ENCODE data around the gene CFHR2.
"Not testable (repeated sequence)": the region's sequence is repeated elsewhere in the genome, so short reads cannot be mapped to it uniquely, and the experiment has no call there.

CFHR2 gene

DNA sequence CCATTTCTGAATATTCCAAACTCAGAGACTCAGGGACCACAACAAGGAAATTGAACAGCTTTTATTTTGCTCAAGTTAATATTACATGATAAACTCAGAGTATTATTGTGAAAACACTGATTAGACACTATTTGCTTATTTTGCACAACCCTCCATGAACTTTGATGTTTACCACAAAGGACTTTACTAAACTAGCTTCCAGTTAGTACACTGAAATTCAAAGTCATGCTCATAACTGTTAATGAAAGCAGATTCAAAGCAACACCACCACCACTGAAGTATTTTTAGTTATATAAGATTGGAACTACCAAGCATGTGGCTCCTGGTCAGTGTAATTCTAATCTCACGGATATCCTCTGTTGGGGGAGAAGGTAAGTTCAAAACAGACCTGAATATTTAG is at the start of gene CFHR2:
CFHR2 (plus strand) TSS at position 171 of the 400 bp plus-strand sequence; CDS start at position 314, 143 bp downstream.
- ATAC-seq: not testable (repeated sequence)

DNA sequence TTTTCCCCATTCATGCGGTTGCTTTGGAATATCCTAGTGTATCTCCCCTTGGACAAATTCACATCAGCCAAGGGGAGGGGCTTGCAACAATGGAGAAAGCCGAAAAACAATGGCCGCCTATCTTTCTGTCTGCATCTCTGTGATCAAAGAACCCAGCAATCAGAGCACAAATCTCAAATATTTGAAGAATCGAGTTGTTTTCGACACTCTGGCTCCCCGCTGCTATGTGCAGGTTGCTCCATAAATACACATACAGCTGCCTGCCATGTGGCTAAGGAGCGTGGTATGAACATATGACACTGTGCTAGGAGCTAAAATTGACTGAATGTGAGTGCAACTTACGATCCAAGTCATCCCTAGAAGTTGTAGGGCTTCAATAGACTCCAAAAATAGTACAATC is 47.2 kb upstream of the CFHR2 start:
- no peak for ATAC-seq

DNA sequence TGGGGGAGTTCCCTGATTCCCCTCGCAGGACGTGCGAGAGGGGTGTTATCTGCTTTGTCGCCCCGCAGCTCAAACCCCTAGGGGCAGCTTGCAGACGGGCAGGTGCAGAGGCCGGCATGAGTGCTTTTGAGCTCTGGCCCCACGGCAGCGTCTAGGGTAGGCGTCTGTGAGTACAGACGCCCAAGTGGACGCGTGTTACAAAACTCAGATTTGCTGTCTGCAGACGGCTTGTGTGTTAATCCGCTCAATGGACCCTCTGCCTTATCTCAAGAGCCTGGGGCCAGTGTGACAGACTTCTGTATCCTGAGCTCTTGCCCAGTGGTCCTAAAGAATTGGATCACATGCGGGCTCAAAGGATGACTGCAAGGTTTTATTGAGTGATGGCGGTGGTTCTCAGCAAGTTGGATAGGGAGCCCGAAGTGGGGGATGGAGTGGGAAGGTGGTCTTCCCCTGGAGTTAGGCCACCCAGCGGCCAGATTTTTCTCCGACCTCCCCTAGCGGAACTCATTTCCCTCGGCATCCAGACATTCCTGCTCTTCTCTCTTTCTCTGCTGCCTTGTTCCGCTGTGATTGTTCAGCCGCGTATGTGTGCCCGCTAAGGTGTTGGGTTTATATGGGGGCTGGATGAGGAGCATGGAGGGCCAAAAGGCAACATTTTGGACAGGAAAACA is 46.2 kb upstream of the CFHR2 start:
- no peak for ATAC-seq

DNA sequence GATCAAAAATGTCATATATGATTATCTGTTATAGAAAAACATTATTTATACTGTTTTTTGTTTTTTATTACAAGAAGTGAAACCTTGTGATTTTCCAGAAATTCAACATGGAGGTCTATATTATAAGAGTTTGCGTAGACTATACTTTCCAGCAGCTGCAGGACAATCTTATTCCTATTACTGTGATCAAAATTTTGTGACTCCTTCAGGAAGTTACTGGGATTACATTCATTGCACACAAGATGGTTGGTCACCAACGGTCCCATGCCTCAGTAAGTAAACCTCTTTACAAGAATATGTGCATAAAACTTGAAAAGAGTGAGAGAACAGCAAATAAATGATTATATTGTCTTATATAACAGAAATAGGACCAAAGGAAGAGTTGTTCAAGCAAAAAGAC is 41.2 kb upstream of the CFHR2 start:
- no peak for ATAC-seq

DNA sequence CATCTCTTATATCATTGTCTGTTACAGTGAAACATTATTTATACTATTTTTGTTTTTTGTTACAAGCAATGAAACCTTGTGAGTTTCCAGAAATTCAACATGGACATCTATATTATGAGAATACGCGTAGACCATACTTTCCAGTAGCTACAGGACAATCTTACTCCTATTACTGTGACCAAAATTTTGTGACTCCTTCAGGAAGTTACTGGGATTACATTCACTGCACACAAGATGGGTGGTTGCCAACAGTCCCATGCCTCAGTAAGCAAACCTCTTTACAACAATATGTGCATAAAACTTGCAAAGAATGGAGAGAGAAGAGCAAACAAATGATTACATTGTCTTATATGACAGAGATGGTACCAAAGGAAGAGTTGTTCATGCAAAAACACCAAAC is 33.3 kb upstream of the CFHR2 start:
- ATAC-seq: no peak

DNA sequence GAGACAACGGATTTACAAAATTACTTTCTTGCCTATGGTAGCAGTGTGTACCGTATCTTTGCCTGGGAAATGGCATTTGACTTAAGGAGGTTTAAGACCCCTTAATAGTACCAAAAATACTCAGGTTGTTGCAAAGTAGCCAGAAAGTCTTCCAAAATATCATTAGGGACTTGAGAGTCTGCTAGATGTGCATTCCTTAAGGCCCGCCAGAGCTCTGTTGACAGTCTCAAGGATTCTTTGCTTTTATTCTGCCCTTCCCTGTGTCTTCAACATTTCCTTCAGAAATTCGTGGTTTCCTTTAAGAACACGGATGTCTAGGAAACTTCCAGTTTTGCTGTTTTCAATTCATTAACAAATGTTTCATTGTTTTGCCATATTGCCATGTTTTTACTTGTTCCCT is 31.3 kb upstream of the CFHR2 start:
- not testable (repeated sequence) for ATAC-seq

DNA sequence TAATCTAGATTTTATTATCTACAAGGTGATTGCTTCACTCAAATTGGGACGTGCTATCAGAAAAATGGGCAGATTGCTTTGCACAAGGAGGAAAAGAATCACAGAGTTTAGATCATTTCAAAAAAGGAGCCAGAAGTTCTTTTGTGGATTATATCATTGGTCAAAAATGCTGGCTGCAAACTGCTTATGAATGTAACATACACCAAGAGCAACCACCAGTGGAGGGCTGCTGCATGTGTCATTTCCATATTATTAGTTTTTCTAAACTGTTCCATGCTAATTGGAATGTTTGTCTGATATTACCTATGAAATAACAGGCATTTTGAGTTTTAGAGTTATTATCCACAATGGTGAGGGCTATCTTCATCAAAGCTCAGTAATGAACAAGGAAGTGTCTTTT is 16.7 kb upstream of the CFHR2 start:
- ATAC-seq: not testable (repeated sequence)

DNA sequence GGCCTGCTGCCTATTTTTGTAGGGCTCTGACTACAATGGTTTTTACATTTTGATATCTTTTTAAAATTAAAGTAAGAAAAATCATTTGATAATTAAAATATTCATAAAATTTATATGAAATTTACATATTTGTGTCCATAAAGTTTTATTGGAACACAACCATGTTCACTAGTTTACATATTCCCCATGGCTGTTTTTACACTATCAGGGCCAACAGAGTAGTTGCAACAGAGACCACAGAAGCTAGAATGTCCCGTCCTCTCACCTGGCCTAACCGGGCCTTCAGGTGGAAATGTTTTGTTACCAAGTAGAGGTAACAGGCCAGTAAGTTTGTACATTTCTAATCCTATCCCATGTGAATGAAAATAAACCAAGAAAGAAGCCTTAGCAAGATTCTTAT is 10.7 kb upstream of the CFHR2 start:
- ATAC-seq: not testable (repeated sequence)

DNA sequence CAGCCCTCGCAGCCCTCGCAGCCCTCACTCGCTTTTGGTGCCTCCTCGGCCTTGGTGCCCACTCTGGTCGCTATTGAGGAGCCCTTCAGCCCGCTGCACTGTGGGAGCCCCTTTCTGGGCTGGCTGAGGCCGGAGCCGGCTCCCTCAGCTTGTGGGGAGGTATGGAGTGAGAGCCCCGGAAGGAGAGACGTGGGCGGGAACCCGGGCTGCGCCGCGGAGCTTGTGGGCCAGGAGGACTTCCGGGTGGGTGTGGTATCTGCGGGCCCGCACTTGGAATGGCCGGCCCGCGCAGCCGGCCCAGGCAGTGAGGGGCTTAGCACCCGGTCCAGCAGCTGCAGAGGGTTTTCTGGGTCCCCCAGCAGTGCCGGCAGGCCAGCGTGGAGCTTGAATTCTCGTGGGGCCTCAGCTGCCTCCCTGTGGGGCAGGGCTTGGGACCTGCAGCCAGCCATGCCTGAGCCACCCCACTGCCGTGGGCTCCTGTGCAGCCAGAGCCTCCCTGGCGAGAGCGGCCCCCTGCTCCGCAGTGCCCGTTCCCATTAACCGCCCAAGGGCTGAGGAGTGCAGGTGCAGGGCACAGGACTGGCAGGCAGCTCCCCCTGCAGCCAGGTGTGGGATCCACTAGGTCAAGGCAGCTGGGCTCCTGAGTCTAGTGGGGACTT is 9.9 kb upstream of the CFHR2 start:
- ATAC-seq: peak in 1 of 2 donors; percentile 21

DNA sequence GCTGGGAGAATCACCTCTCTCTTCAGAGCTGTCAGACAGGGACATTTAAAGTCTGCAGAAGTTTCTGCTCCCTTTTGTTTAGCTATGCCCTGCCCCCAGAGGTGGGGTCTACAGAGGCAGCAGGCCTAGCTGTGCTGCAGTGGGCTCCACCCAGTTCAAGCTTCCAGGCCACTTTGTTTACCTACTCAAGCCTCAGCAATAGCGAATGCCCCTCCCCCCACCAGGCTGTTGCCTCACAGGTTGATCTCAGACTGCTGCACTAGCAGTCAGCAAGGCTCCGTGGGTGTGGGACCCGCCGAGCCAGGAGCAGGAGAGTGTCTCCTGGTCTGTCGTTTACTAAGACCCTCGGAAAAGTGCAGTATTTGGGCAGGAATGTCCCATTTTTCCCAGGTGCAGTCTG is 2.1 kb upstream of the CFHR2 start:
- not testable (repeated sequence) for ATAC-seq

DNA sequence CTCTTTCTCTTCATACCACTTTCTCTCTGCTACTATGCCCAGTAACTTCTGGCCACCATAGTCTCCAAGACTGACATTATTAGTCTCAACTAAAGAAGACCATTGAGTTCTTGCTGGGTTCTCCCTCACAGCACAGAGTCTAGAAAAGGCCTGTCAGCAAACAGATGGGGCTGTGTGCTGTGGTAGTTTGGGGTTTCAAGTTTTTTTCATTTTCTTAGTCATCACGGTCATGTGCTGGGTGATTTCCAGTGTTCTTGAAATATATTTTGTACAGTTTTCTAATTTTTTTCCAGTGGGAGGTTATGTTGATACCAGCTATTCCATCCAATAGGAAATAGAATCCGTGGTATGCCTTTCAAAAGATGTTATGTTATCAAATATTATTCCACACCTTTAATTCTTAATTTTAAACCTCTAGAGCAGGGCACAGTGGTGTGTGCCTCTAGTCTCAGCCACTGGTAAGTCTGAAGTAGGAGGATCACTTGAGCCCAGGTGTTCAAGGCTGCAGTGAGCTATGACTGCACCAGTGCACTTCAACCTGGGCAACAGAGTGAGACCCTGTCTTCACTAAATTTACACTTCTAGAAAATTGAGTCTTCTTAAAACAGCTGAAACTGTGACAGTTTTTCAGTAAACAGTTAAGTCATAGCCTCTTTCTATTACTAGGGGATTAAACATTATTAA is 8.3 kb downstream of the CFHR2 start:
- ATAC-seq: no peak

DNA sequence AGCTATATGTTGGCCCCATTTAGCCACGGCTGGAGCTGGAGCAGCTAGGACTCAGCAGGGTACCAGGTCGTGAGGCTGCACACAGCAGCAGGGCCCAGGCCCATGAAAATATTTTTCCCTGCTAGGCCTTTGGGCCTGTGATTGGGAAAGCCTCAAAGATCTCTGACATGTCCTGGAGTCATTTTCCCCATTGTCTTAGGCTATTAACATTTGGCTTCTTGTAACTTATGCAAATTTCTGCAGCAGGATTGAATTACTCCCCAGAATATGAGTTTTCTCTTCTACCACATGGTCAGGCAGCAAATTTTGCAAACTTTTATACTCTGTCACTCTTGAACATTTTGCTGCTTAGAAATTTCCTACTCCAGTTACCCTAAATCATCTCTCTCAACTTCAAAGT is 11.2 kb downstream of the CFHR2 start:
- no peak for ATAC-seq

DNA sequence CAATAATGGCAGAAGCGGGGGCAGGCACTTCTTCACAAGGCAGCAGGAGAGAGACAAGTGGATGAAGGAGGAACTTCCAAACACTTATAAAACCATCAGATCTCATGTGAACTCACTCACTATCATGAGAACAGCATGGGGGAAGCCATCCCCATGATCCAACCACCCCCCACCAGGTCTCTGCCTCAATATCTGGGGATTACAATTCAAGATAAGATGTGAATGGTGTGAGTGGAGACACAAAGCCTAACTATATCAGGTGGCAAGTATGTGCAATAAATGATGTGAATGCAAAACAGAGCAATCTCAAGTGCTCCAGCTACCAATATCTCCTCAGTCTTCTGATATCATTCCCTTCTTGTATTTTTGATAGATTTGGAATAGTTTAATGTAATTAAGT is 12.4 kb downstream of the CFHR2 start:
- ATAC-seq: no peak

DNA sequence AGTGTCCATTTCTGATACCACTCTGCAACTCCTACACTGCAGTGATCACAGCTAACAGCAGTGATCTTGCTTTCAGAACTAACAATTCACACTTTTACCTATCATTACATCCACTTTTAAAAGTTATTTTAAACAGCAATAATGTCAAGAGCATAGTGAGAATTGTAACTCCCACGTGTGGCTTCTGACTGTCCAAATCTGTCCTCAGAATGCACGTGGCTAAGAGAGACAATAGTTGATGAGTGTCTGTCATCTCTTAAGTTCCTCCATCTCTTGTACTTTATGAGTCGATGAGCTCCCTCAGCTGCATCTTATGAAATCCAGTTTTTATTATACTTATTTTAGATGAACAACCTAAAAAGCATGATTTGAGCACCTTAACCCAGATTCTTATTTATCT is 17.3 kb downstream of the CFHR2 start:
- no peak for ATAC-seq

DNA sequence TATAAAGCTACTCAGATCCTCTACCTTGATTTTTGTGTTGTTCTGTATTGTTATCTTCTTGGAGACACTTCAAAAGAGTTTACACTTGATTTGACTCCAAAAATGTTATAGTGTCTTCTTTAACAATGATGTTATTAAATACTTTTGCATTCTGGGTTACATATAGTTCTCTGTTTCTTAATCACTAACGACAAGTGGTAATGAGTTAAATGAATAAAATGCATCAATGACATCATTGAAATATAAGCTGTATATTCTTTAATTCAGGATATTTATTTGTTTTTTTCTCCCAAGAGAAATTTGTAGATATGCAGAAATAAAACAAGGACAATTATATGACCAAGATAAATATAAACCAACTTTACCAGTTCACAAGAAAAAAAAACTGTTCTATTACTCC is 26.6 kb downstream of the CFHR2 start:
- no peak for ATAC-seq

DNA sequence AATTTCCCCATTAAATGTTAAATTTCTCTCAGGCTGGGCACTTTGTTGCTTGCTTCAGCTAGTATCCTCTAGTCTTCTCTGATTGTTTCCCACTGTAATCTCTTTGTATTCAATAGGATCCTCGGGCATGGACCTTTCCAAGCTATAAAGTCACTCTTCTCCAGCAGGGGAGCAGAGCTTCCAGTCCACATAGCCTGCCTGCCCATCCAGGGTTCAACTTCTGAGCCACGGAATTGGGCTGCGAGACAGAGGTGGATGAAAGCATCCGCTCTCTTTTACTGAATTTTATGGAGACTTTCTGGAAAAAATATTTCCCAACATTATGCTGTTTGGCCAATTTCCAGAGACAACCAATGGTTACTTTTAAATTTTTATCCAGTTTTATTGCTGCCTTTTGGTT is 32.7 kb downstream of the CFHR2 start:
- no peak for ATAC-seq

DNA sequence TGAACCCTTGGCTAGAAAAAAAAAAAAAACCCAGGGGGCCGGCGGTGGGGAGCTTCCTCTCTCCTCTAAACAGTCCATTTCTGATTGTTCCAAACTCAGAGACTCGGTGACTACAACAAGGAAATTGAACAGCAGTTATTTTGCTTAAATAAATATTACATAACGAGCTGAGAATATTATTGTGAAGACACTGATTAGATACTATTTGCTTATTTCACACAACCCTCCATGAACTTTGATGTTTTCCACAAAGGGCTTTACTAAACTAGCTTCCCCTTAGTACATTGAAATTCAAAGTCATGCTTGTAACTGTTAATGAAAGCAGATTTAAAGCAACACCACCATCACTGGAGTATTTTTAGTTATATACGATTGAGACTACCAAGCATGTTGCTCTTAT is 33.7 kb downstream of the CFHR2 start, which contains the start of gene CFHR5:
CFHR5 (plus strand) TSS at position 279 of the 400 bp plus-strand sequence; CDS start at position 388, 109 bp downstream.
- ATAC-seq: no peak

DNA sequence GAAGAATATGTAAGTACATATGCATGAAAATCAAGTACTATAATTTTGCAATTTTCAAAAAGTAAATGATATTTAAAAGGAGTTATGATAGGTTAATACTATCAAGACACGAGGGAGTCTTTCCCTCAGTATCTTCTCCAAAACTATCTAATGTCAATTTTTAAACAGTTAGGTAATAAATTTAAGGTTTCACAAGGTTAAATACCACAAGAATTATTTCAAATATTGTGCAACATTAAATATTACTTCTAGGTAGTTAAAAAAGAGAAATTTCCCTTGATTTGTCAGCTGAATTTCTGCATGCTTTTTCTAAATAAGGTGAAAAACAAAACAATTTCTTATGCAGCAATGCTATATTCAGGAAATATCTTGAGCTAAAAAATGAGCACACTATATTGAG is 37.3 kb downstream of the CFHR2 start:
- ATAC-seq: no peak

DNA sequence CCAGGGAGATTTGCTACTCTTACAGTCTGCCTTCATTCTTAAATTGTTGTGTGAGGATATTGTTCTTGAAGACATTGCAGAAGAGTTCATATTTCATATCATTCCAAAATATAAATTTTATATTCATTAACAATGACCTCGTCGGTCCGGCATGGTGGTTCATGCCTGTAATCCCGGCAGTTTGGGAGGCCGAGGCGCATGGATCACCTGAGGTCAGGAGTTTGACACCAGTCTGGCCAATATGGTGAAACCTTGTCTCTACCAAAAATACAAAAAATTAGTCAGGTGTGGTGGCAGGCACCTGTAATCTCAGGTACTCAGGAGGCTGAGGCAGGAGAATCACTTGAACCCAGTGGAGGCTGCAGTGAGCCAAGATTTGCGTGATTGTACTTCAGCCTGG is 38.7 kb downstream of the CFHR2 start:
- ATAC-seq: not testable (repeated sequence)

DNA sequence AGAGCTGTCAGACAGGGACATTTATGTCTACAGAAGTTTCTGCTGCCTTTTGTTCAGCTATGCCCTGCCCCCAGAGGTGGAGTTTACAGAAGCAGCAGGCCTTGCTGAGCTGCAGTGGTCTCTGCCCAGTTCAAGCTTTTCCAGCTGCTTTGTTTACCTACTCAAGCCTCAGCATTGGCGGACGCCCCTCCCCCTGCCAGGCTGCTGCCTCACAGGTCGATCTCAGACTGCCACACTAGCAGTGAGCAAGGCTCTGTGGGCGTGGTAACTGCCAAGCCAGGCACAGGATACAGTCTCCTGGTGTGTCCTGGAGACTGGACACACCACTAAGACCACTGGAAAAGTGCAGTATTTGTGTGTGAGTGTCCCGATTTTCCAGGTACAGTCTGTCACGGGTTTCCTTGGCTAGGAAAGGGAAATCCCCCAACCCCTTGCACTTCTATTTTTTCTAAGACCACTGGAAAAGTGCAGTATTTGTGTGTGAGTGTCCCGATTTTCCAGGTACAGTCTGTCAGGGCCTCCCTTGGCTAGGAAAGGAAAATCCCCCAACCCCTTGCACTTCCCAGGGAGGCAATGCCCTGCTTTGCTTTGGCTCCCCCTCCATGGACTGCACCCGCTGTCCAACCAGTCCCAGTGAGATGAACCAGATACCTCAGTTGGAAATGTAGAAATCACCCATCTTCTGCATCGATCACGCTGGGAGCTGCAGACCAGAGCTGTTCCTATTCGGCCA is 48.5 kb downstream of the CFHR2 start:
- ATAC-seq: not testable (repeated sequence)

DNA sequence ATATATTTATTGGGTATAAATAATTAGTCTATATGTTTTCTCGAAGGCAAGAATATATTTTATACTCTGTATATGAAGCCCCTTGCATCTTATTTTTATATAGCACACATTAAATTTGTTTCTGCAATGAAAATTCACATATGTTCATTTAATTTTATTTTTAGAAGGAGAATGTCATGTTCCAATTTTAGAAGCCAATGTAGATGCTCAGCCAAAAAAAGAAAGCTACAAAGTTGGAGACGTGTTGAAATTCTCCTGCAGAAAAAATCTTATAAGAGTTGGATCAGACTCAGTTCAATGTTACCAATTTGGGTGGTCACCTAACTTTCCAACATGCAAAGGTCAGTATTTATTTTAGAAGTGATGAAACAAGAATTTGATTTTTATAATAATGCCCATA is 50.4 kb downstream of the CFHR2 start:
- ATAC-seq: no peak

DNA sequence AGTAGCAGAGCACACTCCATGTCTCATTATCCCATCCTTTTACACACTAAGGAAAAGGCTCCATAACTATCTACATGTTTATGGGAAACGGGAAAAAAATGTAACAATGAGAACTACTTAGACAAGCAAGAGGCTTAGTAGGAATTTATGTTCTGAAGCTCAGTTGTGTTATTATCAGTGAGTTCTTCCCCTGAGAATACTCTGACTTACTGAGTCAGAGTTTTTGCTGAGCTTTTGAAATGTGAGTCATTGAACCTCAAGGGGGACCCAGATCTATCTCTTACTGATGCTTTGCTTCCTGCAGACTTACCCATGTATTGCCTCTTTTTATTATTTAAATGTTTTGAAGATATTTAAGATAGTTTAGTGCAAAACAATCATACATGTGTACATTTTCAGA is 53.9 kb downstream of the CFHR2 start:
- ATAC-seq: no peak

DNA sequence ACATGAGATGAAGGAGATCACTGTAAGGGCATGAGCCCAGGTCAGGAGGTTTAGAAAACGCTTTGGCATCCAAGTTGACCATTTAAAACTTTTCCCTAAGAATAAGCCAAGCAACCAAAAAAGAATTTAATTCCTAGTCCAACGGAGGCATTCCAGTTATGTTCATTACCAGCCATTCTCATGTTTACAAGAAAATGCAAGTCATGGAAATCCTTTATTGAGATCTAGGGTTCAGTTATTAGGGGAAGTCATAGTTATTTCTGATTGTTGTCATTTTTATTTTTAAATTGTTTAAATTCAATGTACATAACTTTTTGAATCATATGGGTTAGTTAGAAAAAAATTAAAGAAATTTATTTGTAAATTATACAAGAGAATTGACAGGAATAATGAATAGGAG is 58.3 kb downstream of the CFHR2 start:
- no peak for ATAC-seq
